Body of pancreas (tissue), 4 donors: ENCODE data around the gene SGSH. TPM values are rescaled to one million over a fixed set of nuclear protein-coding genes. Genes with fewer than 3 reads are reported as not detected.

Experiments
- ATAC-seq: fragments of 150-250 bp; one replicate; pipeline ENCODE4 v1.9.1; 2016
- DNase-seq, 4 donors: peaks; one replicate each; pipeline ENCODE4 v3.0.0-alpha.2; 2019
- H3K27ac ChIP-seq, 4 donors: fragments of 200-600 bp; sonication (generic); 1 replicate in 3 of 4; 2 replicates in 1 of 4; pipeline versions ENCODE4 v1.5.1 to v1.6.1; 2016 to 2019; ENCODE audit warnings: mild to moderate bottlenecking in 1 of 4, mixed read lengths in 1 of 4, moderate library complexity in 1 of 4
- H3K27me3 ChIP-seq, 2 donors: fragments of 200-600 bp; sonication (generic); one replicate each; pipeline ENCODE4 v1.6.0; 2016; ENCODE audit warnings: mild to moderate bottlenecking in 1 of 2
- H3K36me3 ChIP-seq, 2 donors: fragments of 200-600 bp; sonication (generic); replicated peaks in 1 of 2; 2 replicates each; pipeline ENCODE4 v1.5.1; 2016; ENCODE audit warnings: low read depth in 2 of 2; ENCODE audit not compliant: insufficient read depth in 1 of 2
- H3K4me1 ChIP-seq: fragments of 200-600 bp; sonication (generic); one replicate; pipeline ENCODE4 v1.6.0; 2016
- H3K4me3 ChIP-seq, 2 donors: fragments of 200-600 bp; sonication (generic); 1 replicate in 1 of 2; 2 replicates in 1 of 2; pipeline ENCODE4 v1.5.1; 2016 to 2019
- H3K9me3 ChIP-seq, 3 donors: fragments of 200-600 bp; sonication (generic); 1 replicate in 2 of 3; 2 replicates in 1 of 3; pipeline ENCODE4 v1.5.1; 2016
- CTCF ChIP-seq, 7 experiments: fragments of 450-650 bp in 4 of 7; fragments of 200-600 bp in 3 of 7; sonication (generic) in 3 of 7; IDR thresholded peaks; one replicate each; pipeline ENCODE4 v1.5.1; 2016 to 2019; ENCODE audit warnings: antibody characterized with exemption in 7 of 7
- POLR2A ChIP-seq, 3 donors: fragments of 450-650 bp; IDR thresholded peaks; one replicate each; pipeline ENCODE4 v1.6.1; 2016; ENCODE audit warnings: antibody characterized with exemption in 3 of 3, mild to moderate bottlenecking in 2 of 3
- WGBS, 2 donors: methylation state at CpG; one replicate each; pipeline ENCODE4 v1.1.5; 2017; 5-methylcytosine and 5-hydroxymethylcytosine counted together
- intact Hi-C: fragments of 100-400 bp; cut with DNase I; formaldehyde crosslinking; loops from one replicate; pipeline ENCODE4 v1.15.1; 2023
- total RNA-seq, 2 donors: library from RNA; depleted of rRNA; stranded (reverse); fragments of >200 nt; gene quantifications; one replicate each; pipeline ENCODE4 v1.1.0, GENCODE V29; 2016

SGSH gene
- 10 to 100 TPM; 29.6 to 42.8 TPM for total RNA-seq

GRCh38 chr17:80220054-80220735 lies at the start of gene SGSH, which contains the start of gene SLC26A11:
SGSH (minus strand) TSS chr17:80220333; CDS start chr17:80220313, 20 bp downstream.
SLC26A11 (plus strand) TSS chr17:80220427; CDS start chr17:80221561, 1,134 bp downstream.
- peak within 1 kb of the TSS; percentile 53 to 89 (median 84) for H3K27ac ChIP-seq
- ATAC-seq: peak; percentile 87
- peaks cover 32% of the 10 kb centered on the region for H3K4me1 ChIP-seq
- H3K9me3 ChIP-seq: no peaks in the 10 kb centered on the region
- WGBS, 2 donors: 0 to 1% methylated on average over 3 to 77 of the region's 77 CpGs
- intact Hi-C loops: no loop called here
- no peaks in the 10 kb centered on the region for H3K36me3 ChIP-seq
- peak within 1 kb of the TSS; percentile 88 to 94 for H3K4me3 ChIP-seq
- peak; percentile 37 to 62 (median 54) for TF ChIP-seq POLR2A (IDR thresholded peaks at IDR 0.05)
- TF ChIP-seq CTCF (IDR thresholded peaks at IDR 0.05): no peak
- DNase-seq: peak; percentile 83 to 89 (median 87)
- no peaks in the 10 kb centered on the region for H3K27me3 ChIP-seq

- intact Hi-C loops: loop anchor here (10.0 kb wide), 1 partner anchor 175 kb away; no protein-coding TSS in a partner anchor
- H3K27me3 ChIP-seq: no peaks in the 10 kb centered on the region
- H3K27ac ChIP-seq: no peak overlapping the region
- DNase-seq (no peak), ATAC-seq (no peak)
- no peaks in the 10 kb centered on the region for H3K36me3 ChIP-seq
- peaks cover 11% of the 10 kb centered on the region for H3K4me1 ChIP-seq
- H3K4me3 ChIP-seq: no peak overlapping the region
- WGBS, 2 donors: 35 to 71% methylated on average over 2 of the region's 2 CpGs
- H3K9me3 ChIP-seq: no peaks in the 10 kb centered on the region
- TF ChIP-seq POLR2A (IDR thresholded peaks at IDR 0.05) (no peak), CTCF (IDR thresholded peaks at IDR 0.05) (no peak)
These were observed 49.3 kb upstream of the SGSH start for GRCh38 chr17:80269405-80269807.

- H3K36me3 ChIP-seq: no peaks in the 10 kb centered on the region
- no peak overlapping the region for H3K27ac ChIP-seq
- peaks cover 20% of the 10 kb centered on the region for H3K4me1 ChIP-seq
- H3K4me3 ChIP-seq: no peak overlapping the region
- 68 to 94% methylated on average over 4 of the region's 4 CpGs for WGBS, 2 donors
- no peaks in the 10 kb centered on the region for H3K27me3 ChIP-seq
- TF ChIP-seq POLR2A (IDR thresholded peaks at IDR 0.05) (no peak), CTCF (IDR thresholded peaks at IDR 0.05) (no peak)
- no peaks in the 10 kb centered on the region for H3K9me3 ChIP-seq
- intact Hi-C loops: loop anchor here (10.0 kb wide), 1 partner anchor 174 kb away; no protein-coding TSS in a partner anchor
- ATAC-seq (no peak), DNase-seq (no peak)
These were observed 48.3 kb upstream of the SGSH start for GRCh38 chr17:80268427-80268826.

- intact Hi-C loops: loop anchor here (10.0 kb wide), 1 partner anchor 173 kb away; no protein-coding TSS in a partner anchor
- Histone ChIP-seq H3K27ac (no peak overlapping the region), H3K4me1 (peaks cover 29% of the 10 kb centered on the region), H3K4me3 (no peak overlapping the region), H3K9me3 (no peaks in the 10 kb centered on the region), H3K36me3 (no peaks in the 10 kb centered on the region), H3K27me3 (no peaks in the 10 kb centered on the region)
- no peak for ATAC-seq
- DNase-seq: no peak
- TF ChIP-seq POLR2A (IDR thresholded peaks at IDR 0.05): no peak
- no peak for TF ChIP-seq CTCF (IDR thresholded peaks at IDR 0.05)
- 89 to 97% methylated on average over 6 of the region's 6 CpGs for WGBS, 2 donors
These were observed 47.3 kb upstream of the SGSH start for GRCh38 chr17:80267391-80267790.
